ENCODE results near the gene EFNA2.

DNA sequence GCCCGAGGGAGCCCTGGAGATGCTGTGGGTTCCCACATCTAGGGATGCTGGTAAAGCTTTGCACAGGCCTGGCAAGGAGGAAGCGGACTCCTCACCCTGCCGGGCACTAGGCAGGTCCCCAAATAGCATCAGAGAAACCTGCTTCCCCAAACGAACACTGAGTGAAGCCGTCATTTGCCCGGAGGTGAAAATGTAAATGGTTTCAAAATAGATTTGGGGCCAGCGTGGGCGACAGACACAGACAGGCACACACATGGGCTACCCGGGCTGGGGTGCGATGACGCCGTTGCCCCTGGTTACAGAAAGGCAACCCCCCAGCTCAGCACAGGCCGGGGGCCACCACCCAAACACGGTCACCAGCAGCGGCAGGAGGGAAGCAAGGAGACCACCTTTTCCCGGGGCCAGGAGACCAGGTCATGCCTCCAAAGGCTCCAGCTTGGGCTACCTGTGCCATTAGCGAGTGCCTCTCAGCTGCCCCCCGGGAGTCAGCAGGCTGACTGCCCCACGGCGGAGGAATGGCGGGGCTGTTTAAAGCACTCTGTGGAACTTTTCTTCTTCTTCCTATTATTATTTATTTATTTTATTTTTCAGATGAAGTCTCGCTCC, 50.5 kb downstream of the EFNA2 start:
- TF ChIP-seq CTCF (IDR thresholded peaks at IDR 0.05) = no peak
- TF ChIP-seq POLR2A (IDR thresholded peaks at IDR 0.05) = no peak
